WTC11 (cell line): ENCODE measurements around the gene PLA2G2E. TPM values are rescaled to one million over a fixed set of nuclear protein-coding genes. Genes with fewer than 3 reads are reported as not detected.

Experiments
- ATAC-seq: fragments of 200-7000 bp; cut with Tn5 transposase; 2 replicates; pipeline ENCODE4 v1.10.0; 2021; ENCODE audit warnings: mild to moderate bottlenecking, moderate library complexity
- CTCF ChIA-PET: fragments of 300-600 bp; sonication (Branson Sonifier 250); formaldehyde crosslinking; loops from one replicate; lab custom pipeline; 2021; ENCODE audit warnings: antibody characterized with exemption; lab: Charles Lee
- POLR2A ChIA-PET: fragments of 350-600 bp; sonication (Branson Sonifier 250); formaldehyde crosslinking; loops from one replicate; lab custom pipeline; 2021; ENCODE audit warnings: antibody characterized with exemption; lab: Charles Lee
- DNase-seq: peaks from one replicate; pipeline ENCODE4 v3.0.0; 2021; ENCODE audit warnings: low spot score
- H3K27ac Mint-ChIP-seq: 2 replicates; pipeline ENCODE4 v1.8.0; 2021; ENCODE audit warnings: mixed read lengths
- H3K27me3 Mint-ChIP-seq: 2 replicates; pipeline ENCODE4 v1.8.0; 2021; ENCODE audit warnings: low read depth, mild to moderate bottlenecking, moderate library complexity, mixed read lengths
- H3K36me3 Mint-ChIP-seq: 2 replicates; pipeline ENCODE4 v1.8.0; 2021; ENCODE audit warnings: mixed read lengths
- H3K4me1 Mint-ChIP-seq: 2 replicates; pipeline ENCODE4 v1.8.0; 2022; ENCODE audit warnings: mixed read lengths
- H3K4me3 Mint-ChIP-seq: 2 replicates; pipeline ENCODE4 v1.8.0; 2021; ENCODE audit warnings: mild to moderate bottlenecking, moderate library complexity, mixed read lengths
- H3K9me3 Mint-ChIP-seq: 2 replicates; pipeline ENCODE4 v1.8.0; 2021; ENCODE audit warnings: mixed read lengths
- AR ChIP-seq: fragments of 250-450 bp; sonication (Bioruptor Pico); IDR thresholded peaks from 2 replicates; pipeline ENCODE4 v1.9.0; 2021; ENCODE audit warnings: mild to moderate bottlenecking
- GRHL2 ChIP-seq: fragments of 250-450 bp; sonication (Bioruptor Pico); IDR thresholded peaks from 2 replicates; pipeline ENCODE4 v1.8.0; 2022; ENCODE audit warnings: mild to moderate bottlenecking, moderate library complexity; ENCODE audit not compliant: insufficient replicate concordance, severe bottlenecking
- HMGXB4 ChIP-seq: sonication (generic); formaldehyde crosslinking; IDR thresholded peaks from 2 replicates; pipeline ENCODE4 v1.8.1; 2023; ENCODE audit warnings: mild to moderate bottlenecking, moderate library complexity, missing genetic modification reagents
- IRF1 ChIP-seq: sonication (generic); formaldehyde crosslinking; IDR thresholded peaks from 2 replicates; pipeline ENCODE4 v1.8.0; 2023; ENCODE audit warnings: missing genetic modification reagents
- OVOL2 ChIP-seq: fragments of 250-450 bp; sonication (Bioruptor Pico); IDR thresholded peaks from 2 replicates; pipeline ENCODE4 v1.9.0; 2021; ENCODE audit warnings: mild to moderate bottlenecking, borderline replicate concordance
- PRDM15 ChIP-seq: sonication (generic); formaldehyde crosslinking; IDR thresholded peaks from 2 replicates; pipeline ENCODE4 v1.8.0; 2022; ENCODE audit warnings: missing genetic modification reagents
- RELA ChIP-seq: sonication (generic); formaldehyde crosslinking; IDR thresholded peaks from 2 replicates; pipeline ENCODE4 v1.8.1; 2022; ENCODE audit warnings: missing genetic modification reagents, mild to moderate bottlenecking, borderline replicate concordance
- USF2 ChIP-seq: sonication (generic); formaldehyde crosslinking; IDR thresholded peaks from 2 replicates; pipeline ENCODE4 v1.8.1; 2023; ENCODE audit warnings: mild to moderate bottlenecking, missing genetic modification reagents, moderate library complexity
- ZMAT4 ChIP-seq: fragments of 250-450 bp; sonication (Bioruptor Pico); IDR thresholded peaks from 2 replicates; pipeline ENCODE4 v1.9.0; 2021; ENCODE audit warnings: mild to moderate bottlenecking
- ZNF232 ChIP-seq: sonication (generic); formaldehyde crosslinking; IDR thresholded peaks from 2 replicates; pipeline ENCODE4 v1.8.0; 2022; ENCODE audit warnings: mild to moderate bottlenecking, missing genetic modification reagents
- ZNF317 ChIP-seq: sonication (generic); formaldehyde crosslinking; IDR thresholded peaks from 2 replicates; pipeline ENCODE4 v1.8.1; 2023; ENCODE audit warnings: low read depth, mild to moderate bottlenecking, moderate library complexity, missing genetic modification reagents, borderline replicate concordance
- total RNA-seq: library from RNA; stranded (reverse); gene quantifications from 3 replicates; pipeline ENCODE4 v1.2.3, GENCODE V29; 2021

PLA2G2E gene
- total RNA-seq, 1 experiment from 2014 or later = not detected

- POLR2A ChIA-PET = no interaction called here
- DNase-seq = peak; percentile 31
- TF ChIP-seq ZNF232 (CRISPR knock-in tag) (no peak), RELA (no peak), ZNF317 (CRISPR knock-in tag) (no peak), USF2 (CRISPR knock-in tag) (no peak), AR (CRISPR knock-in tag) (no peak), HMGXB4 (no peak), OVOL2 (CRISPR knock-in tag) (no peak)
- peaks cover 35% of the 10 kb centered on the region for H3K9me3 Mint-ChIP-seq
- peaks cover 27% of the 10 kb centered on the region for H3K4me1 Mint-ChIP-seq
- CTCF ChIA-PET = interaction anchor here (0.6 to 3.2 kb wide), 7 partner anchors 17 to 255 kb away, joined by 3 to 14 read pairs (median 3); no protein-coding TSS in a partner anchor
- no peak overlapping the region for H3K4me3 Mint-ChIP-seq
- H3K36me3 Mint-ChIP-seq = peaks cover 23% of the 10 kb centered on the region
- peaks cover 14% of the 10 kb centered on the region for H3K27me3 Mint-ChIP-seq
- H3K27ac Mint-ChIP-seq = no peak overlapping the region
- ATAC-seq = peak; percentile 69
Observed at GRCh38 chr1:19957779-19958178, 34.4 kb upstream of the PLA2G2E start.

- Mint-ChIP-seq H3K36me3 (peaks cover 24% of the 10 kb centered on the region), H3K9me3 (peaks cover 31% of the 10 kb centered on the region), H3K4me3 (no peak overlapping the region), H3K27me3 (peaks cover 6% of the 10 kb centered on the region), H3K27ac (no peak overlapping the region; the same call in 1 of the 2 replicates), H3K4me1 (peaks cover 30% of the 10 kb centered on the region)
- no peak for ATAC-seq
- CTCF ChIA-PET = interaction anchor here (1.6 to 3.2 kb wide), 2 partner anchors 19 to 197 kb away, joined by 4 to 14 read pairs; no protein-coding TSS in a partner anchor
- peak; percentile 19 for DNase-seq
- POLR2A ChIA-PET = no interaction called here
- TF ChIP-seq ZMAT4 (CRISPR knock-in tag) (no peak), PRDM15 (CRISPR knock-in tag) (no peak), GRHL2 (no peak), IRF1 (no peak)
Observed at GRCh38 chr1:19955534-19956170, 32.2 kb upstream of the PLA2G2E start.
